HG02973 (cell line): ENCODE results near the gene DBN1.

ENCODE experiments used
- ATAC-seq: cut with Tn5 transposase; IDR thresholded peaks from one replicate; pipeline ENCODE4 v1.9.1; 2021; ENCODE audit warnings: moderate library complexity; ENCODE audit not compliant: unreplicated experiment

Gene DBN1

GRCh38 chr5:177445052-177445916, 28.1 kb downstream of the DBN1 start:
- ATAC-seq, result no peak

GRCh38 chr5:177444106-177445051, 29.1 kb downstream of the DBN1 start:
- no peak for ATAC-seq

- no peak for ATAC-seq
Measured at GRCh38 chr5:177443144-177443983, 30.1 kb downstream of the DBN1 start.

- ATAC-seq, result no peak
Measured at GRCh38 chr5:177442066-177442826, 31.2 kb downstream of the DBN1 start.

- ATAC-seq, result no peak
Measured at GRCh38 chr5:177440990-177441780, 32.2 kb downstream of the DBN1 start.

GRCh38 chr5:177440211-177440989, 33.0 kb downstream of the DBN1 start:
- no peak for ATAC-seq

GRCh38 chr5:177439518-177440053, 33.8 kb downstream of the DBN1 start:
- no peak for ATAC-seq

GRCh38 chr5:177438468-177438867, 35.0 kb downstream of the DBN1 start:
- no peak for ATAC-seq

GRCh38 chr5:177437623-177438022, 35.8 kb downstream of the DBN1 start:
- ATAC-seq, result no peak

- no peak for ATAC-seq
Measured at GRCh38 chr5:177435847-177436536, 37.4 kb downstream of the DBN1 start.

GRCh38 chr5:177434942-177435738, 38.3 kb downstream of the DBN1 start:
- ATAC-seq, result no peak

- no peak for ATAC-seq
Measured at GRCh38 chr5:177434437-177434836, 39.0 kb downstream of the DBN1 start.

- no peak for ATAC-seq
Measured at GRCh38 chr5:177433658-177434217, 39.7 kb downstream of the DBN1 start.

GRCh38 chr5:177432839-177433657, 40.4 kb downstream of the DBN1 start:
- no peak for ATAC-seq

GRCh38 chr5:177432143-177432838, 41.1 kb downstream of the DBN1 start:
- no peak for ATAC-seq
